ENCODE measurements around the gene CCL17.

The CCL17 gene

GRCh38 chr16:57381791-57382534 is 22.6 kb upstream of the CCL17 start:
- TF ChIP-seq, protein P1, sequence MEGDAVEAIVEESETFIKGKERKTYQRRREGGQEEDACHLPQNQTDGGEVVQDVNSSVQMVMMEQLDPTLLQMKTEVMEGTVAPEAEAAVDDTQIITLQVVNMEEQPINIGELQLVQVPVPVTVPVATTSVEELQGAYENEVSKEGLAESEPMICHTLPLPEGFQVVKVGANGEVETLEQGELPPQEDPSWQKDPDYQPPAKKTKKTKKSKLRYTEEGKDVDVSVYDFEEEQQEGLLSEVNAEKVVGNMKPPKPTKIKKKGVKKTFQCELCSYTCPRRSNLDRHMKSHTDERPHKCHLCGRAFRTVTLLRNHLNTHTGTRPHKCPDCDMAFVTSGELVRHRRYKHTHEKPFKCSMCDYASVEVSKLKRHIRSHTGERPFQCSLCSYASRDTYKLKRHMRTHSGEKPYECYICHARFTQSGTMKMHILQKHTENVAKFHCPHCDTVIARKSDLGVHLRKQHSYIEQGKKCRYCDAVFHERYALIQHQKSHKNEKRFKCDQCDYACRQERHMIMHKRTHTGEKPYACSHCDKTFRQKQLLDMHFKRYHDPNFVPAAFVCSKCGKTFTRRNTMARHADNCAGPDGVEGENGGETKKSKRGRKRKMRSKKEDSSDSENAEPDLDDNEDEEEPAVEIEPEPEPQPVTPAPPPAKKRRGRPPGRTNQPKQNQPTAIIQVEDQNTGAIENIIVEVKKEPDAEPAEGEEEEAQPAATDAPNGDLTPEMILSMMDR (IDR thresholded peaks at IDR 0.05) = no peak

DNA sequence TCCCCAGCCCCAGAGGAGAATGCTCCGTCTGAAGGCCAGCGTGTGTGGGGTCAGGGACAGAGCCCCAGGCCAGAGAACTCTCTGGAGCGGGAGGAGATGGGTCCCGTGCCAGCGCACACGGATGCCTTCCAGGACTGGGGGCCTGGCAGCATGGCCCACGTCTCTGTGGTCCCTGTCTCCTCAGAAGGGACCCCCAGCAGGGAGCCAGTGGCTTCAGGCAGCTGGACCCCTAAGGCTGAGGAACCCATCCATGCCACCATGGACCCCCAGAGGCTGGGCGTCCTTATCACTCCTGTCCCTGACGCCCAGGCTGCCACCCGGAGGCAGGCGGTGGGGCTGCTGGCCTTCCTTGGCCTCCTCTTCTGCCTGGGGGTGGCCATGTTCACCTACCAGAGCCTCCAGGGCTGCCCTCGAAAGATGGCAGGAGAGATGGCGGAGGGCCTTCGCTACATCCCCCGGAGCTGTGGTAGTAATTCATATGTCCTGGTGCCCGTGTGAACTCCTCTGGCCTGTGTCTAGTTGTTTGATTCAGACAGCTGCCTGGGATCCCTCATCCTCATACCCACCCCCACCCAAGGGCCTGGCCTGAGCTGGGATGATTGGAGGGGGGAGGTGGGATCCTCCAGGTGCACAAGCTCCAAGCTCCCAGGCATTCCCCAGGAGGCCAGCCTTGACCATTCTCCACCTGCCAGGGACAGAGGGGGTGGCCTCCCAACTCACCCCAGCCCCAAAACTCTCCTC is 21.9 kb upstream of the CCL17 start:
- TF ChIP-seq, protein P1 (IDR thresholded peaks at IDR 0.05) = no peak

DNA sequence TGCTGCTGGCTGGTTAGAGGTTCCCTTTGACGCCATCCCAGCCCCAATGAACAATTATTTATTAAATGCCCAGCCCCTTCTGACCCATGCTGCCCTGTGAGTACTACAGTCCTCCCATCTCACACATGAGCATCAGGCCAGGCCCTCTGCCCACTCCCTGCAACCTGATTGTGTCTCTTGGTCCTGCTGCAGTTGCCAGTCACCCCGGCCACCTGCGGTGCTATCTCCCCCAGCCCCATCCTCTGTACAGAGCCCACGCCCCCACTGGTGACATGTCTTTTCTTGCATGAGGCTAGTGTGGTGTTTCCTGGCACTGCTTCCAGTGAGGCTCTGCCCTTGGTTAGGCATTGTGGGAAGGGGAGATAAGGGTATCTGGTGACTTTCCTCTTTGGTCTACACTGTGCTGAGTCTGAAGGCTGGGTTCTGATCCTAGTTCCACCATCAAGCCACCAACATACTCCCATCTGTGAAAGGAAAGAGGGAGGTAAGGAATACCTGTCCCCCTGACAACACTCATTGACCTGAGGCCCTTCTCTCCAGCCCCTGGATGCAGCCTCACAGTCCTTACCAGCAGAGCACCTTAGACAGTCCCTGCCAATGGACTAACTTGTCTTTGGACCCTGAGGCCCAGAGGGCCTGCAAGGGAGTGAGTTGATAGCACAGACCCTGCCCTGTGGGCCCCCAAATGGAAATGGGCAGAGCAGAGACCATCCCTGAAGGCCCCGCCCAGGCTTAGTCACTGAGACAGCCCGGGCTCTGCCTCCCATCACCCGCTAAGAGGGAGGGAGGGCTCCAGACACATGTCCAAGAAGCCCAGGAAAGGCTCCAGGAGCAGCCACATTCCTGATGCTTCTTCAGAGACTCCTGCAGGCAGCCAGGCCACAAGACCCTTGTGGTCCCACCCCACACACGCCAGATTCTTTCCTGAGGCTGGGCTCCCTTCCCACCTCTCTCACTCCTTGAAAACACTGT is 21.0 kb upstream of the CCL17 start:
- TF ChIP-seq, protein P1 (IDR thresholded peaks at IDR 0.05) = no peak

DNA sequence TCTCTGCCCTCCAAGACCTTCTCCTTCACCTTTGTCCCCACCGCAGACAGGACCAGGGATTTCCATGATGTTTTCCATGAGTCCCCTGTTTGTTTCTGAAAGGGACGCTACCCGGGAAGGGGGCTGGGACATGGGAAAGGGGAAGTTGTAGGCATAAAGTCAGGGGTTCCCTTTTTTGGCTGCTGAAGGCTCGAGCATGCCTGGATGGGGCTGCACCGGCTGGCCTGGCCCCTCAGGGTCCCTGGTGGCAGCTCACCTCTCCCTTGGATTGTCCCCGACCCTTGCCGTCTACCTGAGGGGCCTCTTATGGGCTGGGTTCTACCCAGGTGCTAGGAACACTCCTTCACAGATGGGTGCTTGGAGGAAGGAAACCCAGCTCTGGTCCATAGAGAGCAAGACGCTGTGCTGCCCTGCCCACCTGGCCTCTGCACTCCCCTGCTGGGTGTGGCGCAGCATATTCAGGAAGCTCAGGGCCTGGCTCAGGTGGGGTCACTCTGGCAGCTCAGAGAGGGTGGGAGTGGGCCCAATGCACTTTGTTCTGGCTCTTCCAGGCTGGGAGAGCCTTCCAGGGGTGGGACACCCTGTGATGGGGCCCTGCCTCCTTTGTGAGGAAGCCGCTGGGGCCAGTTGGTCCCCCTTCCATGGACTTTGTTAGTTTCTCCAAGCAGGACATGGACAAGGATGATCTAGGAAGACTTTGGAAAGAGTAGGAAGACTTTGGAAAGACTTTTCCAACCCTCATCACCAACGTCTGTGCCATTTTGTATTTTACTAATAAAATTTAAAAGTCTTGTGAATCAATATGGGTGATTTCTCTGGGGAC is 20.1 kb upstream of the CCL17 start:
- TF ChIP-seq, protein P1 (IDR thresholded peaks at IDR 0.05) = no peak

DNA sequence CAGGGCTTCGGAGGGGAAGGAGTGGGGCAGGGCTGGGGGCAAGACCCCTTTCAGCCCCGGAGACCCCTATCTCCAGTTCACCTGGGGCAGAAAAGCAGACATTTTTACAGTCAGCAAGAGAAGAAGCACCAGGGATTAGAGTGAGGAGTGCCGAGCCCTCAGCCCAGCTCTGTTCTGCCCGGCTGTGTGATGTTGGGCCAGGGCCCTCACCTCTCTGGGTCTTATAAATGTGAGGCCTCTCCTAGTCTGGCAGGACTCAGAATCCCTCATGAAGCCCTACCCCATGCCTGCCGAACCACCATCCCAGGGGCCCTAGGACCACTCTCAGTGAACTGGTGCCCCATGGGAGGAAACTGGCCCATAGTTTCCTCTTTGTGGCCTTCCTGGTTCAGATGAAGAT is 19.5 kb upstream of the CCL17 start:
- TF ChIP-seq, protein P1 (IDR thresholded peaks at IDR 0.05) = no peak

DNA sequence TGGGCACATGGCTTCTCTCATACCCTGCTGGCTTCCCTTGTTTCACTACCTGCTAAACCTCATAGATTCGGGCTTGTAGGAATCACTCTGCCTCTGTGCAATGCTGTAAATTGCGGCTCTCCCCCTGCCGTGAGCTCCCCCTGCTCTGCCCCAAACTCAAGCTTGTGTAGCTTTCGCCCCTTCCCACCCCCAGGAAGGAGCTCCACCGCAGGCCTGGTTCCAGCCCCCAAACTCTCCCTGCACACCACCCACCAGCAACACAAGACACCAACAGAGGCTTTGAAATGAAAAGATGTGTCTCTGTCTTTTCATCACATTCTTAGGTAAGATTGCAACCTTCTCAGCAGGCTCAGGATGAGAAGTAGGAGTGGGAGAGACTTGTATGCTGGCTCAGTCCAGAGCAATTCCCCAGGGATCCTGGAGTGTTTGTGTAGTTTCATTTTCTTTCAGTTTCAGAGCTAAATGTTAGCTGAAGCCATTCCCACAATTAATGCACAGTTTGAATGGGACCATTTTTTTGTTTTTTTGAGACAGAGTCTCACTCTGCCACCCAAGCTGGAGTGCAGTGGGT is 18.1 kb upstream of the CCL17 start:
- TF ChIP-seq, protein P1 (IDR thresholded peaks at IDR 0.05) = no peak

Data from LNCAP (cell line).